GM12878 (cell line): ENCODE measurements around the gene PCBD1. TPM values are rescaled to one million over a fixed set of nuclear protein-coding genes. Genes with fewer than 3 reads are reported as not detected.
A peak's percentile ranks its signal among the peaks of the same experiment; 100 is the strongest.

ENCODE experiments used
- ATAC-seq: fragments of 200-7000 bp; cut with Tn5 transposase; 3 replicates; pipeline ENCODE4 v1.9.1; 2020; ENCODE audit warnings: mild to moderate bottlenecking, moderate library complexity
- BruUV-seq: library from RNA; stranded (reverse); fragments of 400-500 nt; replicated peaks from 2 replicates; lab custom pipeline; 2021; lab: Mats Ljungman, UMichigan
- CTCF ChIA-PET: fragments of 300-600 bp; sonication (Branson Sonifier 250); formaldehyde crosslinking; extraction: SDS; loops from one replicate; lab custom pipeline; 2021; ENCODE audit warnings: inconsistent platforms; lab: Yijun Ruan, JAX
- POLR2A ChIA-PET: fragments of 350-600 bp; formaldehyde crosslinking; extraction: SDS; loops from one replicate; lab custom pipeline; 2021; ENCODE audit warnings: inconsistent platforms; lab: Charles Lee
- RAD21 ChIA-PET: fragments of 300-600 bp; sonication (Branson Sonifier 250); formaldehyde crosslinking; loops from one replicate; lab custom pipeline; 2023; ENCODE audit warnings: antibody characterized with exemption; ENCODE audit not compliant: unreplicated experiment; lab: Charles Lee
- SMC1A ChIA-PET: fragments of 300-600 bp; sonication (Branson Sonifier 250); formaldehyde crosslinking; loops from one replicate; lab custom pipeline; 2023; ENCODE audit not compliant: unreplicated experiment, uncharacterized antibody; lab: Charles Lee
- DNase-seq: peaks from one replicate; pipeline ENCODE4 v3.0.0-alpha.2; 2011; ENCODE audit warnings: low read depth, low spot score
- FAIRE-seq: peaks from 3 replicates; lab custom pipeline; 2011; peaks lifted over from hg19 to GRCh38; lab: Jason Lieb, UNC
- H2AFZ ChIP-seq: 2 replicates; pipeline ENCODE4 v1.6.0; 2011; ENCODE audit warnings: low read depth, low read length, control low read depth; ENCODE audit not compliant: control insufficient read depth
- H3K27ac ChIP-seq: 2 replicates; pipeline ENCODE4 v1.5.1; 2011; ENCODE audit warnings: control low read depth; ENCODE audit not compliant: control insufficient read depth, insufficient read depth
- H3K27me3 ChIP-seq, 2 experiments: replicated peaks in 1 of 2; 2 replicates each; pipeline versions ENCODE4 v1.6.0 to v1.6.1; 2011; ENCODE audit warnings: low read length in 1 of 2; ENCODE audit not compliant: control insufficient read depth in 2 of 2, insufficient read depth in 2 of 2
- H3K36me3 ChIP-seq, 2 experiments: 2 replicates each; pipeline ENCODE4 v1.5.1; 2011; ENCODE audit warnings: low read length in 1 of 2; ENCODE audit not compliant: control insufficient read depth in 2 of 2, insufficient read depth in 2 of 2
- H3K4me1 ChIP-seq: 2 replicates; pipeline ENCODE4 v1.6.1; 2011; ENCODE audit warnings: mild to moderate bottlenecking, low read length, moderate library complexity, mixed read lengths; ENCODE audit not compliant: control insufficient read depth, insufficient read depth
- H3K4me2 ChIP-seq: 2 replicates; pipeline ENCODE4 v1.6.0; 2011; ENCODE audit warnings: control low read depth; ENCODE audit not compliant: control insufficient read depth, insufficient read depth
- H3K4me3 ChIP-seq: fragments of 200-600 bp; sonication (generic); 2 replicates; pipeline ENCODE4 v1.5.1; 2016
- H3K79me2 ChIP-seq: 2 replicates; pipeline ENCODE4 v1.6.0; 2011; ENCODE audit warnings: low read length; ENCODE audit not compliant: control insufficient read depth, insufficient read depth
- H3K9ac ChIP-seq: 2 replicates; pipeline ENCODE4 v1.8.0; 2011; ENCODE audit warnings: low read length, control low read depth, mixed read lengths; ENCODE audit not compliant: control insufficient read depth, insufficient read depth
- H3K9me3 ChIP-seq: replicated peaks from 3 replicates; pipeline ENCODE4 v1.5.1; 2011; ENCODE audit warnings: mild to moderate bottlenecking, low read length; ENCODE audit not compliant: control insufficient read depth, insufficient read depth
- H4K20me1 ChIP-seq: 2 replicates; pipeline ENCODE4 v1.6.0; 2011; ENCODE audit not compliant: control insufficient read depth, insufficient read depth
- HSF1 ChIP-seq: fragments of 150-350 bp; IDR thresholded peaks from 2 replicates; pipeline ENCODE4 v1.6.1; 2014; ENCODE audit warnings: mild to moderate bottlenecking, low read depth, low read length
- JUNB ChIP-seq: IDR thresholded peaks from 2 replicates; pipeline ENCODE4 v1.6.1; 2016; ENCODE audit warnings: antibody characterized with exemption, mild to moderate bottlenecking
- KDM1A ChIP-seq: fragments of 200-600 bp; sonication (generic); IDR thresholded peaks from 2 replicates; pipeline ENCODE4 v1.6.1; 2016; ENCODE audit warnings: borderline replicate concordance
- NBN ChIP-seq: fragments of 450-650 bp; IDR thresholded peaks from 2 replicates; pipeline ENCODE4 v1.6.1; 2016
- NFXL1 ChIP-seq: fragments of 450-650 bp; IDR thresholded peaks from 2 replicates; pipeline ENCODE4 v1.6.1; 2017; ENCODE audit warnings: antibody characterized with exemption, mild to moderate bottlenecking, borderline replicate concordance
- PBX3 ChIP-seq: IDR thresholded peaks from 2 replicates; pipeline ENCODE4 v1.6.1; 2011; ENCODE audit warnings: mild to moderate bottlenecking, low read depth, low read length, moderate library complexity; ENCODE audit not compliant: insufficient replicate concordance
- SUZ12 ChIP-seq: fragments of 200-600 bp; sonication (generic); IDR thresholded peaks from one replicate; pipeline ENCODE4 v1.6.1; 2018; ENCODE audit warnings: antibody characterized with exemption, mild to moderate bottlenecking; ENCODE audit not compliant: unreplicated experiment
- WRNIP1 ChIP-seq: IDR thresholded peaks from 2 replicates; pipeline ENCODE4 v1.6.1; 2011; ENCODE audit warnings: low read depth, low read length, improper control_type of control experiment, borderline replicate concordance
- YBX1 ChIP-seq: fragments of 450-650 bp; IDR thresholded peaks from 2 replicates; pipeline ENCODE4 v1.6.1; 2016; ENCODE audit warnings: antibody characterized with exemption
- YY1 ChIP-seq: IDR thresholded peaks from 2 replicates; pipeline ENCODE4 v1.6.1; 2011; ENCODE audit warnings: low read depth, mild to moderate bottlenecking, low read length
- WGBS: methylation state at CpG from one replicate; pipeline ENCODE4 v1.1.6; 2016; ENCODE audit warnings: low lambda C conversion rate; ENCODE audit not compliant: insufficient replicate concordance, insufficient coverage; ENCODE audit errors: missing lambda C conversion rate; 5-methylcytosine and 5-hydroxymethylcytosine counted together
- in situ Hi-C: fragments of 300-500 bp; cut with MboI; formaldehyde crosslinking; loops from 9 replicates; pipeline ENCODE4 v1.14.3; 2018; ENCODE audit warnings: mixed read lengths
- intact Hi-C: fragments of 100-400 bp; cut with micrococcal nuclease; formaldehyde crosslinking; loops from one replicate; pipeline ENCODE4 v1.14.2; 2022; ENCODE audit not compliant: unreplicated experiment
- polyA plus RNA-seq, 11 experiments: library from polyadenylated mRNA; depleted of rRNA in 4 of 11; unstranded in 6 of 11; stranded (reverse) in 5 of 11; fragments of >200 nt; fragmentation: Nextera tagmentation in 4 of 11; fragmentation: Illumina TruSeq in 1 of 11; extraction: Ambion mirVana in 4 of 11; extraction: Trizol in 1 of 11; gene quantifications; 1 replicate in 1 of 11; 2 replicates in 10 of 11; pipeline versions ENCODE4 v1.2.1 to v1.2.3, GENCODE V29; 2011 to 2016; ENCODE audit warnings: inconsistent platforms in 2 of 11, missing spikeins in 2 of 11, low read depth in 1 of 11
- total RNA-seq, 4 experiments: library from RNA; depleted of rRNA in 3 of 4; stranded (reverse); fragments of >200 nt in 3 of 4; fragmentation: Illumina TruSeq in 1 of 4; extraction: Trizol in 1 of 4; gene quantifications; 2 replicates each; pipeline versions ENCODE4 v1.2.1 to v1.2.3, GENCODE V29; 2013 to 2021
- TF ChIP-seq, protein P1 (sequence below): fragments of 450-650 bp; IDR thresholded peaks from 2 replicates; pipeline ENCODE4 v1.6.1; 2018; ENCODE audit warnings: mild to moderate bottlenecking, low read depth, moderate library complexity; ENCODE audit not compliant: partially characterized antibody

The PCBD1 gene
- total and polyA plus RNA-seq, 10 of the 15 experiments (the other 5 are each of a cell fraction or from before 2014, with no cell fraction given), result 5.6 to 66.8 (median 34.2) TPM

- Histone ChIP-seq H3K27ac (no peak overlapping the region), H3K79me2 (no peaks in the 10 kb centered on the region), H3K4me2 (no peak overlapping the region), H2AFZ (no peak overlapping the region), H4K20me1 (no peaks in the 10 kb centered on the region), H3K4me3 (no peak overlapping the region), H3K9me3 (no peaks in the 10 kb centered on the region), H3K4me1 (peaks cover 6% of the 10 kb centered on the region; the same call in 1 of the 2 replicates), H3K27me3 (no peaks in the 10 kb centered on the region), H3K36me3 (peaks cover 0 to 1% of the 10 kb centered on the region in 2 experiments; a peak in 3 of 4 replicates), H3K9ac (no peak overlapping the region)
- RAD21 ChIA-PET, result no interaction called here
- SMC1A ChIA-PET, result interaction anchor here (1.5 kb wide), 1 partner anchor 68 kb away, joined by 3 read pairs; no protein-coding TSS in a partner anchor
- DNase-seq (no peak), FAIRE-seq (no peak), ATAC-seq (no peak)
- CTCF ChIA-PET, result interaction anchor here (1.3 to 1.5 kb wide), 2 partner anchors 12 to 423 kb away, joined by 3 to 4 read pairs; no protein-coding TSS in a partner anchor
- BruUV-seq, result no TSS peak
- intact Hi-C loops (loop anchor here (5.0 to 10.0 kb wide), 2 partner anchors 127 to 420 kb away; no protein-coding TSS in a partner anchor), in situ Hi-C loops (loop anchor here (5.0 to 10.0 kb wide), 3 partner anchors 72 to 420 kb away; no protein-coding TSS in a partner anchor)
- no peak for TF ChIP-seq KDM1A
- TF ChIP-seq NFXL1, result no peak
- TF ChIP-seq HSF1, result no peak
- WGBS, result 100% methylated on average over 1 of the region's 1 CpG
- POLR2A ChIA-PET, result no interaction called here
Measured at GRCh38 chr10:70884741-70885140, 3.6 kb downstream of the PCBD1 start.

- DNase-seq, result peak; percentile 32
- SMC1A ChIA-PET, result no interaction called here
- Histone ChIP-seq H3K79me2 (no peaks in the 10 kb centered on the region), H3K4me2 (no peak overlapping the region), H3K4me1 (no peaks in the 10 kb centered on the region), H3K9ac (no peak overlapping the region), H2AFZ (no peak overlapping the region), H3K27me3 (no peaks in the 10 kb centered on the region), H4K20me1 (no peaks in the 10 kb centered on the region), H3K4me3 (no peak overlapping the region), H3K27ac (no peak overlapping the region), H3K36me3 (no peaks in the 10 kb centered on the region; a peak in 2 of 4 replicates), H3K9me3 (no peaks in the 10 kb centered on the region)
- no TSS peak for BruUV-seq
- intact Hi-C loops (loop anchor here (1.0 to 10.0 kb wide), 4 partner anchors 65 to 415 kb away; partner anchors contain the start of gene SGPL1), in situ Hi-C loops (loop anchor here (5.0 to 10.0 kb wide), 3 partner anchors 68 to 415 kb away; no protein-coding TSS in a partner anchor)
- POLR2A ChIA-PET, result no interaction called here
- RAD21 ChIA-PET, result no interaction called here
- CTCF ChIA-PET, result interaction anchor here (0.6 to 1.7 kb wide), 4 partner anchors 9 to 73 kb away, joined by 3 to 8 read pairs (median 4); no protein-coding TSS in a partner anchor
- 0% methylated on average over 4 of the region's 4 CpGs for WGBS
- peak; percentile 88 for FAIRE-seq
- ATAC-seq, result peak; percentile 100
- TF ChIP-seq PBX3 (peak; percentile 3), JUNB (no peak), YY1 (peak; percentile 82), SUZ12 (no peak), YBX1 (no peak), WRNIP1 (no peak), NBN (0 out of 2 replicates have a peak, but pooled peaks have one; percentile 25), KDM1A (no peak)
- TF ChIP-seq, protein P1, sequence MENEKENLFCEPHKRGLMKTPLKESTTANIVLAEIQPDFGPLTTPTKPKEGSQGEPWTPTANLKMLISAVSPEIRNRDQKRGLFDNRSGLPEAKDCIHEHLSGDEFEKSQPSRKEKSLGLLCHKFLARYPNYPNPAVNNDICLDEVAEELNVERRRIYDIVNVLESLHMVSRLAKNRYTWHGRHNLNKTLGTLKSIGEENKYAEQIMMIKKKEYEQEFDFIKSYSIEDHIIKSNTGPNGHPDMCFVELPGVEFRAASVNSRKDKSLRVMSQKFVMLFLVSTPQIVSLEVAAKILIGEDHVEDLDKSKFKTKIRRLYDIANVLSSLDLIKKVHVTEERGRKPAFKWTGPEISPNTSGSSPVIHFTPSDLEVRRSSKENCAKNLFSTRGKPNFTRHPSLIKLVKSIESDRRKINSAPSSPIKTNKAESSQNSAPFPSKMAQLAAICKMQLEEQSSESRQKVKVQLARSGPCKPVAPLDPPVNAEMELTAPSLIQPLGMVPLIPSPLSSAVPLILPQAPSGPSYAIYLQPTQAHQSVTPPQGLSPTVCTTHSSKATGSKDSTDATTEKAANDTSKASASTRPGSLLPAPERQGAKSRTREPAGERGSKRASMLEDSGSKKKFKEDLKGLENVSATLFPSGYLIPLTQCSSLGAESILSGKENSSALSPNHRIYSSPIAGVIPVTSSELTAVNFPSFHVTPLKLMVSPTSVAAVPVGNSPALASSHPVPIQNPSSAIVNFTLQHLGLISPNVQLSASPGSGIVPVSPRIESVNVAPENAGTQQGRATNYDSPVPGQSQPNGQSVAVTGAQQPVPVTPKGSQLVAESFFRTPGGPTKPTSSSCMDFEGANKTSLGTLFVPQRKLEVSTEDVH, result no peak
Measured at GRCh38 chr10:70880077-70880534, 8.3 kb downstream of the PCBD1 start.
